ENCODE measurements around the gene SSTR3. TPM values are rescaled to one million over a fixed set of nuclear protein-coding genes. Genes with fewer than 3 reads are reported as not detected.
A peak's percentile ranks its signal among the peaks of the same experiment; 100 is the strongest.
"Not testable (repeated sequence)": the region's sequence is repeated elsewhere in the genome, so short reads cannot be mapped to it uniquely, and the experiment has no call there.

SSTR3 gene
- total and polyA plus RNA-seq, 2 donors (not counting 1 experiment from before 2014, with no cell fraction given), result 0.64 to 0.98 TPM

DNA sequence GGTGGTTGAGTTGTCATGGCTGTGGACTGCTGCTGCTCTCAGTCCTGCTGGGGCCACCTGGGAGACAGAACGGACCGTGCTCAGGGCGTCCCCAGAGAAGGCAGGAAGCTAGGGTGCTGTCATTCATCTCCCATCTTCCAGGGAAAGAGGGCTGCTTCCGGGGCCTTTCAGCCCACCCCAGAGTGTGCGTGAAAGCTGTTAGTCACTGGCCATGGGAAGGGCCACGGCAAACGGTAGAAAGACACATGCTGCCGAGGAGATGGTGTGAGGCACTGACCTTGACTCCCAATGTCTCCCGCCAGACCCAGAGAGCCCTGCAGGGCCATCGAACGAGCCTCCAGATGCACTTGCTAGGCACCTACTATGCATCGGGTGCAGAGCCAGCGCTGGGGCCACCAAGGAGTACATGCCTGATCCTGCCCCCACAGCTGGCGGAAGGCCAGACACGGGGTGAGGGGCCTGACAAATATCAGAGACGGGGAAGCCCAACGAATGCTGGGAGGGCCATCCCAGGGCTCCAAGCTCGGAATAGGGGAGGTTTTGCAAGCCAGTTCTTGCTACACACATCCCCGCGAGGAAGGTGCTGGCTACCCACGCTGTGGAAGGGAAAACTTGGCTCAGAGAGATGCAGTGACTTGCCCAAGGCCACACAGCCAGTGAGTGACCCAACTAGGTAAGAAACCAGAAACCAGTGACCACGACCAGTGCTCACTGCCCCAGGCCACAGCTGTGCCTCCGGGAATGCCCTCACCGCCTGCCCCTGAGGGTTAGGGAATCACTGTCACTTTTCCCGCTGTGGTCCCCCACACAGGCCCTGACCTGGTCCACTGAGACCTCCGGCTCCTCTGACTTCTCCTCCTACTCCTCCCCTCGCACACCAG, 21.7 kb upstream of the SSTR3 start:
- H3K27ac ChIP-seq (ENCODE audit: low read length in 2 of 2), result peak overlapping the region; percentile 73 to 86
- Mint-ChIP-seq H3K4me3 (peak overlapping the region; percentile 29), H3K9me3 (ENCODE audit: insufficient read depth) (no peaks in the 10 kb centered on the region), H3K27me3 (no peaks in the 10 kb centered on the region), H3K4me1 (peaks cover 96% of the 10 kb centered on the region), H3K27ac (peak overlapping the region; percentile 96)
- no peak for ATAC-seq (ENCODE audit: low read depth)
- no peak for DNase-seq
- H3K4me3 ChIP-seq (ENCODE audit: control extremely low read depth in 1 of 5, extremely low read depth in 1 of 5, insufficient read depth in 1 of 5, low read depth in 2 of 5, low read length in 4 of 5), result no peak overlapping the region
- 90% methylated on average over 27 of the region's 27 CpGs for WGBS (ENCODE audit: insufficient coverage)
- H3K36me3 ChIP-seq (replicated peaks in 1 of 2; ENCODE audit: control extremely low read depth in 1 of 2, control insufficient read depth in 1 of 2, extremely low read depth in 1 of 2, insufficient read depth in 2 of 2, low read length in 1 of 2), result peaks cover 2 to 93% of the 10 kb centered on the region in 2 experiments
- TF ChIP-seq CTCF (IDR thresholded peaks at IDR 0.05), result no peak
- no peak for TF ChIP-seq EZH2 (IDR thresholded peaks at IDR 0.05; ENCODE audit: borderline replicate concordance, insufficient read depth, low read depth, low read length, poor library complexity, severe bottlenecking)
- peaks cover 85% of the 10 kb centered on the region for H3K79me2 ChIP-seq (ENCODE audit: control insufficient read depth, insufficient read depth, low read length)
- CTCF ChIA-PET, result interaction anchor here (1.0 to 7.2 kb wide), 4 partner anchors 9 to 31 kb away, joined by 3 to 95 read pairs (median 44); partner anchors contain the start of gene RAC2
- no peak overlapping the region for H3K9ac ChIP-seq (ENCODE audit: low read length)
- H4K20me1 ChIP-seq (ENCODE audit: control insufficient read depth, insufficient read depth, low read length, poor library complexity, severe bottlenecking), result peaks cover 64% of the 10 kb centered on the region
- POLR2A ChIA-PET, result no interaction called here
- intact Hi-C loops (cut with micrococcal nuclease), result no loop called here
- peaks cover 88 to 99% of the 10 kb centered on the region in 2 donors for H3K4me1 ChIP-seq (ENCODE audit: control insufficient read depth in 2 of 2, insufficient read depth in 2 of 2, low read length in 2 of 2)
- H3K4me2 ChIP-seq (replicated peaks; ENCODE audit: low read depth, low read length, poor library complexity, severe bottlenecking), result peak overlapping the region; percentile 47
- no peaks in the 10 kb centered on the region for H3K9me3 ChIP-seq (ENCODE audit: control extremely low read depth in 1 of 3, control insufficient read depth in 2 of 3, insufficient read depth in 1 of 3, low read length in 2 of 3)
- H3K27me3 ChIP-seq (replicated peaks in 1 of 4; ENCODE audit: control extremely low read depth in 1 of 4, control insufficient read depth in 3 of 4, insufficient read depth in 4 of 4, low read length in 3 of 4), result no peaks in the 10 kb centered on the region
- no peak overlapping the region for H2AFZ ChIP-seq (ENCODE audit: insufficient read depth, low read depth, low read length, poor library complexity, severe bottlenecking)

DNA sequence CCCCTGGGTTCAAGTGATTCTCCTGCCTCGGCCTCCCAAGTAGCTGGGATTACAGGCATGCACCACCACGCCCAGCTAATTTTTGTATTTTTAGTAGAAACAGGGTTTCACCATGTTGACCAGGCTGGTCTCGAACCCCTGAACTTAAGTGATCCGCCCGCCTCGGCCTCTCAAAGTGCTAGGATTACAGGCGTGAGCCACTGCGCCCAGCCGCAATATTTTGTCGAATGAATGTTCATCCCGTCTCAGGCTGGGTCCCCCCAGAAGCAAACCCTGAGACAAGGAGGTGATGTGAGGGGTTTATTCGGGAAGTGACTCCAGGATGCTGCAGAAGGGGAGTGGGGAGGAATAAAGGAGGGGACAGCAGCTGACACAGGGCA, 21.1 kb upstream of the SSTR3 start:
- CTCF ChIA-PET, result interaction anchor here (1.0 to 7.2 kb wide), 4 partner anchors 10 to 31 kb away, joined by 3 to 95 read pairs (median 44); partner anchors contain the start of gene RAC2
- H3K4me3 ChIP-seq (ENCODE audit: control extremely low read depth in 1 of 5, extremely low read depth in 1 of 5, insufficient read depth in 1 of 5, low read depth in 2 of 5, low read length in 4 of 5); H2AFZ ChIP-seq (ENCODE audit: insufficient read depth, low read depth, low read length, poor library complexity, severe bottlenecking); ATAC-seq (ENCODE audit: low read depth); H3K4me2 ChIP-seq (replicated peaks; ENCODE audit: low read depth, low read length, poor library complexity, severe bottlenecking); H3K27me3 Mint-ChIP-seq; DNase-seq; intact Hi-C loops (cut with micrococcal nuclease); H3K27me3 ChIP-seq (replicated peaks in 1 of 4; ENCODE audit: control extremely low read depth in 1 of 4, control insufficient read depth in 3 of 4, insufficient read depth in 4 of 4, low read length in 3 of 4); POLR2A ChIA-PET; H3K9ac ChIP-seq (ENCODE audit: low read length); H3K9me3 ChIP-seq (ENCODE audit: control extremely low read depth in 1 of 3, control insufficient read depth in 2 of 3, insufficient read depth in 1 of 3, low read length in 2 of 3); H3K9me3 Mint-ChIP-seq (ENCODE audit: insufficient read depth): not testable (repeated sequence)
- peaks cover 96% of the 10 kb centered on the region for H3K4me1 Mint-ChIP-seq
- Histone ChIP-seq H3K27ac (ENCODE audit: low read length in 2 of 2) (peak overlapping the region; percentile 5 to 41), H4K20me1 (ENCODE audit: control insufficient read depth, insufficient read depth, low read length, poor library complexity, severe bottlenecking) (peaks cover 58% of the 10 kb centered on the region), H3K79me2 (ENCODE audit: control insufficient read depth, insufficient read depth, low read length) (peaks cover 85% of the 10 kb centered on the region), H3K36me3 (replicated peaks in 1 of 2; ENCODE audit: control extremely low read depth in 1 of 2, control insufficient read depth in 1 of 2, extremely low read depth in 1 of 2, insufficient read depth in 2 of 2, low read length in 1 of 2) (peaks cover 2 to 93% of the 10 kb centered on the region in 2 experiments), H3K4me1 (ENCODE audit: control insufficient read depth in 2 of 2, insufficient read depth in 2 of 2, low read length in 2 of 2) (peaks cover 88 to 99% of the 10 kb centered on the region in 2 donors)
- 94% methylated on average over 12 of the region's 12 CpGs for WGBS (ENCODE audit: insufficient coverage)
- H3K27ac Mint-ChIP-seq, result peak overlapping the region; percentile 96
- H3K4me3 Mint-ChIP-seq, result peak overlapping the region; percentile 29

Data from B cell (primary cell).